ENCODE measurements around the gene SLC22A23.

The SLC22A23 gene

DNA sequence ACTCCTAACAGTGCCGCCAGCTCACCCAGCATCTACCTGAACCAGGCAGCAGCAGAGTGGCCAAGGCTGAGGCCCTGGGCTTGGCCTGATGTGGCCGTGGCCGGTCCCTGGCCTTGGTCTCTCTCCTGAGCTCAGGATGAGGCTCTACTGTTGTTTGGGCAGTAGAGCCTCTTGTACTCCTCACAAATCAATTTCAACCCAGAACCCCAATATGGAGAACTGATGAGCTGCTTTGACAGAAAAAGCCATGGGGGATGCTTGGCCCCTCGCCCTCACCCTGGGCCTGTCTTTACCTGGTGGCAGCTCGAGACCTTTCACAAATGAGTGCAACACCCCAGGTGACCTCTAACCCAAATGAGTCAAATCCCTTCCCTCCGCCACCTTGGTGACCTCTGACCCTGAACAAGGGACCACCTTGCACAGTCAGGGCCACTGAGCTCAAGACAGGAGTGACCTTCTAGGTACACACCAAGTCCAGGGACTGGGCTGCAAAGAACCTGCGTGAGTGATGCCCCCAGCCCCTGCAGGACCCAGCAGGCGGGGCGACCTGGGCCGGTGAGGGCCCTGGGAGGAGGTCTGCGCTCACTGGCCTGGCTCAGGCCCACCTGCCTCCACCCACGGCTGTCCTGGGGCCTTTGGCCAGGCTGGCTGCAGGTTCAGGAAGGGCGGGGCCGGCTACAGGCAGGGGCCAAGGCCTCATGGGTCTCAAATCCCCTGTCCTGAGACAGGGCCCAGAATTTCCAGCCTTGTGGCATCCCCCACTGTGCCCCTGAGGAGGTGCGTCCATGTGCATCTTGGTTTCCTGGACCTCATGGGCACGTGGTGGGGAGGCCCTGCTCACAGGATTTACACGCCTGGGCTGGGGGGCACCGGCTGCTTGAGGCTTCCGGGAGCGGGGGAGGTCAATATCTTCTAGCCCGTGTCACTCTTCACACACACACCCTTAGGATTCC lies 167.9 kb downstream of the SLC22A23 start:
- no peak for DNase-seq (ENCODE audit: low read depth in 1 of 2, low spot score in 1 of 2)
- in situ Hi-C loops (cut with HindIII; ENCODE audit: low pct_unique_long_range_greater_than_20kb, low sequenced_read_pairs): no loop called here
- TF ChIP-seq JUND (IDR thresholded peaks at IDR 0.05; ENCODE audit: low read depth): no peak

DNA sequence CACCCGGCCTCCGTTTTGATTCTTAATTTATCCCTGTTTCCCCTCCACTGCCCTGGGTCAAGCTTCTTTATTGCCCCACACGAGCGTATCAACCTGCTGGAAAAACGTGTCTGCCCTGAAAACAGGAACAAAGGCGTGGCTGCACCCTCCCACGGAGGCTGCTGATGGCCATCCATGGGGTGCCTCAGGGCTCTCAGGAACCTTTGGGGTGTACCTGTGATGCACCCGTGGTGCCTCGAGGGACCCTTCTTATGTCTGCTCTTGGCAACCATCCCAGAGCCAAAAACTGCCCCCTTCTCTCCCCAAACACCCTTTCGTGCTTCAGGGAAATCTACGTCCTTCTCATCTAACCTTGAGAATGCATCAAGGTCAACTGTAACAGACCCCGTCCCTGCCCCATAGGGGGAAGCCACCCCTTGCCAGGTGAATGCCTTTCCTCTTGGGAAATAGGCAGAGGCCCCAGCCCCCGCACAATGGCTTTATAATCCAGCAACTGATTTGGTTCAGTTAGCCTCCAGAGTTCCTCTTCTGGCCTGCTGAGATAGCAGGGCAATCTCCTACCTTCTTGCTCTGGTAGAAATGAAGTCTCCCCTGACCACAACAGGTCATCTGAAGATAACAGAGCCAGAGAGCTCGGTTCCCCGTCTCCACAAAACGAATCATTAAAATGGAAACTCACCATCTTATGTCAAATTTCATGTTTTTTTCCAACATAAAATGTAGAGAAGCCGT lies 168.7 kb downstream of the SLC22A23 start:
- TF ChIP-seq JUND (IDR thresholded peaks at IDR 0.05; ENCODE audit: low read depth): no peak
- DNase-seq (ENCODE audit: low read depth in 1 of 2, low spot score in 1 of 2): no peak
- in situ Hi-C loops (cut with HindIII; ENCODE audit: low pct_unique_long_range_greater_than_20kb, low sequenced_read_pairs): no loop called here

- TF ChIP-seq JUND (IDR thresholded peaks at IDR 0.05; ENCODE audit: low read depth): no peak
- no peak for DNase-seq (ENCODE audit: low read depth in 1 of 2, low spot score in 1 of 2)
- in situ Hi-C loops (cut with HindIII; ENCODE audit: low pct_unique_long_range_greater_than_20kb, low sequenced_read_pairs): no loop called here
Observed at GRCh38 chr6:3287308-3287707, 169.5 kb downstream of the SLC22A23 start.

DNA sequence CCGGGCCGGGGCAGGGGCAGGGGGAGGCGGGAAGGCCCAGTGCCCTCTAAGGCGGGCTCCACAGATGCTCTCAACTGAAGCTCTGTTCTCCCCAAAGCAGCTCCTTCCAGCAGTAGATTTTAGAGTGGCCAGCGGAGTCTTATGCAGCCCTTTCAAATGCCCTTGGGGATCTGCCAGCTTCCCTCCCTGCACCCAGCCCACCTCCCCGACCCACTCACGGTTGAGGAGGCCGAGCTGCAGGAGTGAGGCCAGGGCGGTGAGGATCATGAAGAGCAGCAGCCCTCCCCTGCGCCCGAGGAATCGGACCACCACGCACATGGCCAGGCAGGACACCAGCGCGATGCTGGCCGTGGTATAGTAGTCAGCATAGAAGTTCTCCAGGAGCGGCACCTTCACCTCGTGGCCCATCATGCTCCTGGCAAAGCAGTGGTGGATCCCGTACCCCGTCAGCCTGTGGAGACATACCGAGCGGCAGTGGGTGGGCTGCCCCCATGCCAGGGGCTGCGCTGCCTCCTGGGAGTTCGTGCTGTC lies 170.1 kb downstream of the SLC22A23 start:
- in situ Hi-C loops (cut with HindIII; ENCODE audit: low pct_unique_long_range_greater_than_20kb, low sequenced_read_pairs): no loop called here
- no peak for TF ChIP-seq JUND (IDR thresholded peaks at IDR 0.05; ENCODE audit: low read depth)
- no peak for DNase-seq (ENCODE audit: low read depth in 1 of 2, low spot score in 1 of 2)

DNA sequence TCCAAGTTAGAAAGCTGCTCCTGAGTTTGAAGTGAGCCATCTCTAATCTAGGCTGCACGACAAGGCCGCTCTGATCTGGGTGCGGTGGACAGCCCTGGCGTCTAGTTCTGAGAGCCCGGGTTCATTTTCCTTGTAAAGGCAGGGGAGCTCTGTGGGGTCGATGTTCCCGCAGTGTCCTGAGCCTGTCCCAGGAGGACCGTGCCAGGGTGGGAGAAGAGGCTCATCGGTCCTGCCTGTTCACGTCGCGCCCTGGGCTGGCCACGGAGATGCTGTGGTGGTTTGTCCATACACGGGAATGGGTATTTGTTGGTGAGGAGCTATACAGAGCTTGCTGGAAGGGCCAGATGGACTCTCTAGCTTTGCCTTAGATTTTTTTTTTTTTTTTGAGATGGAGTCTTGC lies 171.1 kb downstream of the SLC22A23 start:
- TF ChIP-seq JUND (IDR thresholded peaks at IDR 0.05; ENCODE audit: low read depth): no peak
- in situ Hi-C loops (cut with HindIII; ENCODE audit: low pct_unique_long_range_greater_than_20kb, low sequenced_read_pairs): no loop called here
- DNase-seq (ENCODE audit: low read depth in 1 of 2, low spot score in 1 of 2): no peak

- in situ Hi-C loops (cut with HindIII; ENCODE audit: low pct_unique_long_range_greater_than_20kb, low sequenced_read_pairs): no loop called here
- no peak for DNase-seq (ENCODE audit: low read depth in 1 of 2, low spot score in 1 of 2)
- TF ChIP-seq JUND (IDR thresholded peaks at IDR 0.05; ENCODE audit: low read depth): no peak
Observed at GRCh38 chr6:3285049-3285639, 171.7 kb downstream of the SLC22A23 start.

DNA sequence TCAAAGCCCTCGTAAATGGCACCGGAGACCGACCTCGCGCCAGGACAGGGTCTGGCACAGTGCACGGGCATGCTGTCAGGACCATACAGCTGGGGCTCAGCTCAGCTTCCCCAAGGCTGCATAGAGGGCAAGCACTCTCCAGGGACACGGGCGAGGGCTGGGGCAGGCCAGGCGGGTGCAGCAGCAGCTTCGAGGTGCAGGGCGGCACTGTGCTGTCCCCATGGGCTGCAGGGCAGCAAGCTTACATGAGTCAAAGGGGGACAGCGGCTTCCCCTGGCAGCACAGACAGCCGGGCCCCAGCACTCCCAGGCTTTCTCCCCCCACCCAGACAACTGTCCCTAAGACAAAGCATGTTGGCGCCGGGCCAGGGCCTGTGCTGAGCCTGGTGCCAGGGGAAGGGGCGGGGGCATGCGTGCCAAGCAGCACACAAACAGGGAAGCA lies 172.4 kb downstream of the SLC22A23 start:
- no peak for DNase-seq (ENCODE audit: low read depth in 1 of 2, low spot score in 1 of 2)
- no peak for TF ChIP-seq JUND (IDR thresholded peaks at IDR 0.05; ENCODE audit: low read depth)
- in situ Hi-C loops (cut with HindIII; ENCODE audit: low pct_unique_long_range_greater_than_20kb, low sequenced_read_pairs): no loop called here

DNA sequence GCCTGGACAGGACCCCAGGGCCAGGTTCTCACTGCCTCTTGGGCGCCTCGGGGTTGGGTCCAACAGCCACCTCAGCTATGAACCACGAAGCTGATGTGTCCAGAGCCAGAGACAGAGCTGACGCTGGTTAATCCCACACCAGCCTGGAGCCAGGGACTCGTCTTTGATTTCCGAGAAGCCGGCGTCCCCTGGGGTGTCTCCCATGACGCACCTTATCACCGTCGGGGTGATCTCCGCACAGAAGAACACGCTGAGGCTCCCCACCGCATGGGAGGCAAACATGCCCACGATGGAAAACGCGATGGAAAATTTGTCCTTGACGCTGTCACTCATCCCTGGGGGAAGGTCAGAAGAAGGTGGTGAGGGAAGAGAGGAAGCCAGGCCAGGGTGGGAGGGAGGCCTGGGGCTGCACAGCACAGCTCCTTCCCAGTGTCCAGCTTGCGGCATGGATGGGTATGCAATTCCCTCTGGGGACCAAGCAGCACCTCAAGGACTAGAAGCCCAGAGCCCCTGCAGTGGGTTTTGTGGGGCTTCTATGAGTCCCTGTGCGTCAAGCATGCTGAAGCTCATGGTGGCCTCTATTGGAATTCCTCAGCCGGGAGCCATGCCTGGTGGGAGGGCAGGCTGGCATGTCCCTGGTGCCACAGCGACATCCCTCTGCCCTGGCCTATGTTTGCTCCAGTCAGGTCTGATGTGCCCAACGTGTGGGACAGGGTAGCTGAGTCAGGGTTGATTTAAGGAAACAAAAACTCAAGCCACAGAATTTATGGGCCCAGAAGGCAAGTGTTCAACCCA lies 173.0 kb downstream of the SLC22A23 start:
- TF ChIP-seq JUND (IDR thresholded peaks at IDR 0.05; ENCODE audit: low read depth): no peak

DNA sequence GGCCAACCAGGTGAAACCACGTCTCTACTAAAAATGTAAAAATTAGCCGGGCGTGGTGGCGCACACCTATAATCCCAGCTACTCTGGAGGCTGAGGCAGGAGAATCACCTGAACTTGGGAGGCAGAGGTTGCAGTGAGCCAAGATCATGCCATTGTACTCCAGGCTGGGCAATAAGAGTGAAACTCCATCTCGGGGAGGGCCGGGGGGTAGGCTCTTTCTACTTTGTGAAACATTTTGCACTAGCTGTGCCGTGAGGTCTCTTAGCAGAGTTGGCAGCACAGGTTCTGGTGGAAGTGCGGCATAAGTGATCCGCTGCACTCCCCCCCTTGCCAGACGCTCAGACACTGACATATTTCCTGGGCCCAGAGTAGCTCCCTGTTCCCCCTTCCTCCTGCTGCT lies 173.6 kb downstream of the SLC22A23 start:
- no peak for TF ChIP-seq JUND (IDR thresholded peaks at IDR 0.05; ENCODE audit: low read depth)
- no peak for DNase-seq (ENCODE audit: low read depth in 1 of 2, low spot score in 1 of 2)
- in situ Hi-C loops (cut with HindIII; ENCODE audit: low pct_unique_long_range_greater_than_20kb, low sequenced_read_pairs): no loop called here

More for the DNA sequence above, 173.0 kb downstream of the SLC22A23 start:
- no peak for DNase-seq (ENCODE audit: low read depth in 1 of 2, low spot score in 1 of 2)
- in situ Hi-C loops (cut with HindIII; ENCODE audit: low pct_unique_long_range_greater_than_20kb, low sequenced_read_pairs): no loop called here

DNA sequence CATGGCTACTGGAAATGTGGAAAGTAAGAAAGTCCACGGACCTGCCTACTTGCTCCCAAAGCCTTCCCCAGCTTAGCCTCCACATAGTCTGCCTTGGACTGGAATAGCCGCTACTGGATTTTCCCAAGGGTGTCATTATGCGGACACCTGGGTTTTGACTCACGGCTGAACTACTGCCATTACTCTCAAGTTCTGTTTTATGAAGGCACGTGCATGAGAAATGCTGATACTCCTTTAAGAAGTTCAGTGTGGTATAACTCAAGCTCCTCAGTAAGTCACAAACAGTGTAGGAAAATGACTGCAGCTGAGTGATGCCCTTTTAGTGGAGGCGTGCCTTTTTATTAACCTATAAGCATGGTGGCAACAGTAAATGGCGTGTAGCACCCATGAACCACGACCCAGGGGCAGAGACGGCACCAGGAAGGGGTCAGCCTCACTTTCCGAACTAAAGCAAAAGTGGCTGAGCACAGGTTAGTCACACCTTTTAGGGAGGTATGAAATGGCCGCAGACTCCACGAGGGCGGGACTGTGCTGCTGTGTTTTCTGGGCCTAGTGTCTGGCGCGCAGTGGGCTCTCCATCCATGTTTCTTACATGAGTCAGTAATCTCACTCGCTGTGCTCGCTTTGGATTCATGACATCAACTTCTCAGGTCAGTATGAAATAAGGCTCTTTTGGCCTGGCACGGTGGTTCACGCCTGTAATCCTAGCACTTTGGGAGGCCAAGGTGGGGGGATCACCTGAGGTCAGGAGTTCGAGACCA lies 174.2 kb downstream of the SLC22A23 start:
- in situ Hi-C loops (cut with HindIII; ENCODE audit: low pct_unique_long_range_greater_than_20kb, low sequenced_read_pairs): no loop called here
- no peak for DNase-seq (ENCODE audit: low read depth in 1 of 2, low spot score in 1 of 2)
- TF ChIP-seq JUND (IDR thresholded peaks at IDR 0.05; ENCODE audit: low read depth): no peak

All from T47D (cell line).